ENCODE results near the gene SLC46A3. TPM values are rescaled to one million over a fixed set of nuclear protein-coding genes. Genes with fewer than 3 reads are reported as not detected.
"Not testable (repeated sequence)": the region's sequence is repeated elsewhere in the genome, so short reads cannot be mapped to it uniquely, and the experiment has no call there.

SLC46A3 gene
- polyA plus RNA-seq, 1 experiment = 5.9 TPM

DNA sequence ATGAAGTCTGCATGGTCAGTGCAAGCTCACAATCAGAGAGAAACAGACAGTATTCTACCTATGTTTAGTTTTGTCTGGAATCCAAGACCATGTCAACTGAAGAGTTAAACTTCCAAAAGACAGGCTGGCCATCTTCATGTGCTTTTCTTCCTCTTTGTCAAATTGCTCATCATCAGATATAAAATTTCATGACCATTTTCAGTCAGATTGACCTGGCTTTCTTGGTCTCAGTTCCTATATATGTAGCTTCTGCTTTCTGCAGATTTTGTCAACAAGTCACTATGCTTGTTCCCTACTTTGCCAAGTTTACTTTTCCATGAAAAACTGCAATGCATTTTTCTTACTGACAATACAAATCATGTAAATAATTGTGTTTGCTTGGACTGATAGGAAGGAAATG is 13.9 kb downstream of the SLC46A3 start:
- CTCF ChIA-PET = interaction anchor here (2.0 kb wide), 2 partner anchors 11 to 25 kb away, joined by 6 to 8 read pairs; no protein-coding TSS in a partner anchor
- Histone ChIP-seq H3K36me3 (ENCODE audit: control insufficient read depth, insufficient read depth, low read length) (no peaks in the 10 kb centered on the region), H3K4me3 (ENCODE audit: low read depth, low read length) (no peak overlapping the region), H3K27me3 (ENCODE audit: control insufficient read depth, insufficient read depth, low read length) (no peaks in the 10 kb centered on the region)
- TF ChIP-seq, protein P1, sequence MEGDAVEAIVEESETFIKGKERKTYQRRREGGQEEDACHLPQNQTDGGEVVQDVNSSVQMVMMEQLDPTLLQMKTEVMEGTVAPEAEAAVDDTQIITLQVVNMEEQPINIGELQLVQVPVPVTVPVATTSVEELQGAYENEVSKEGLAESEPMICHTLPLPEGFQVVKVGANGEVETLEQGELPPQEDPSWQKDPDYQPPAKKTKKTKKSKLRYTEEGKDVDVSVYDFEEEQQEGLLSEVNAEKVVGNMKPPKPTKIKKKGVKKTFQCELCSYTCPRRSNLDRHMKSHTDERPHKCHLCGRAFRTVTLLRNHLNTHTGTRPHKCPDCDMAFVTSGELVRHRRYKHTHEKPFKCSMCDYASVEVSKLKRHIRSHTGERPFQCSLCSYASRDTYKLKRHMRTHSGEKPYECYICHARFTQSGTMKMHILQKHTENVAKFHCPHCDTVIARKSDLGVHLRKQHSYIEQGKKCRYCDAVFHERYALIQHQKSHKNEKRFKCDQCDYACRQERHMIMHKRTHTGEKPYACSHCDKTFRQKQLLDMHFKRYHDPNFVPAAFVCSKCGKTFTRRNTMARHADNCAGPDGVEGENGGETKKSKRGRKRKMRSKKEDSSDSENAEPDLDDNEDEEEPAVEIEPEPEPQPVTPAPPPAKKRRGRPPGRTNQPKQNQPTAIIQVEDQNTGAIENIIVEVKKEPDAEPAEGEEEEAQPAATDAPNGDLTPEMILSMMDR (IDR thresholded peaks at IDR 0.05; ENCODE audit: insufficient read depth, low read depth, low read length) = no peak
- POLR2A ChIA-PET = no interaction called here
- no peak for DNase-seq (ENCODE audit: low read depth)

DNA sequence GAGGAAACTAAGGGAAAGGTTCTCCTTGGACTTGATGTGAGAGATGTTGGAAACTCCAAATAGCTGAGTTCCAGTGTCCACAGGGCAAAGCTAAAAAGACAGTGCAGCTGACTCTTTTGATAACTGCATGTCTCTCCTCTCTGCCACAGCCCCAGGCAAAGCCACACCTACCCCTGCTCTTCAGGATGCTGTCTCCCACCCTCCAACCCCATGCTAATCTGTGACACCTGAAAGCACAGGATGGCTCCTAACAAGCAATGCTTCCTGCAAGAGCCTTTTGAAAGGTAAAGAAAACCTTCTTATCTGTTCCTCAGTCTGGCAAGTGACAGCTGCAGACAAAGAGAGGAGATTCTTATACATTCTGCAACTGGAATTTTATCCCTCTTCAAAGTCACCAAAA is 14.5 kb downstream of the SLC46A3 start:
- ChIA-PET CTCF (interaction anchor here (2.0 kb wide), 2 partner anchors 10 to 24 kb away, joined by 6 to 8 read pairs; no protein-coding TSS in a partner anchor), POLR2A (no interaction called here)
- no peak for DNase-seq (ENCODE audit: low read depth)
- H3K4me3 ChIP-seq (ENCODE audit: low read depth, low read length) = no peak overlapping the region
- H3K36me3 ChIP-seq (ENCODE audit: control insufficient read depth, insufficient read depth, low read length) = no peaks in the 10 kb centered on the region
- TF ChIP-seq, protein P1 (IDR thresholded peaks at IDR 0.05; ENCODE audit: insufficient read depth, low read depth, low read length) = no peak
- H3K27me3 ChIP-seq (ENCODE audit: control insufficient read depth, insufficient read depth, low read length) = no peaks in the 10 kb centered on the region

DNA sequence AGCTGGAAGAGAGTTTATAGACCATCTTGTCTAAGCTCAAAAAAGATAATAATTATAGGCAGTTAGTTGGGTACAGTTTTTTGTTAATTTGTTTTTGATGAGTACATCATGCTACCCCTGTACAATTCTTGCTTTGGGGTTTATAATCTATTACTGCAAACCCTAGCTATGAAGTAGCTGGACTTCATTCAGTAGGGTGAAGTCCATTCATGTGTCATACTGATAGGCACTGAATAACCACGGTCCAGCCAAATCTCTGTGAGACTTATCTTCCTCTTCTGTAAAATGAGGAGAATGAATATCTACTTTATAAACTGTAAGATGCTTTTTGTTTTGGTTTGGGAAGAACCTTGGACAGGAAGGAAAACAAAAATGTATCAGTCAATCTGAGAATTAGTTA is 19.5 kb downstream of the SLC46A3 start:
- CTCF ChIA-PET = interaction anchor here (2.0 kb wide), 1 partner anchor 98 kb away, joined by 5 read pairs; no protein-coding TSS in a partner anchor
- Histone ChIP-seq H3K27me3 (ENCODE audit: control insufficient read depth, insufficient read depth, low read length) (no peaks in the 10 kb centered on the region), H3K4me3 (ENCODE audit: low read depth, low read length) (no peak overlapping the region), H3K36me3 (ENCODE audit: control insufficient read depth, insufficient read depth, low read length) (no peaks in the 10 kb centered on the region)
- no peak for DNase-seq (ENCODE audit: low read depth)
- POLR2A ChIA-PET = no interaction called here
- TF ChIP-seq, protein P1 (IDR thresholded peaks at IDR 0.05; ENCODE audit: insufficient read depth, low read depth, low read length) = no peak

DNA sequence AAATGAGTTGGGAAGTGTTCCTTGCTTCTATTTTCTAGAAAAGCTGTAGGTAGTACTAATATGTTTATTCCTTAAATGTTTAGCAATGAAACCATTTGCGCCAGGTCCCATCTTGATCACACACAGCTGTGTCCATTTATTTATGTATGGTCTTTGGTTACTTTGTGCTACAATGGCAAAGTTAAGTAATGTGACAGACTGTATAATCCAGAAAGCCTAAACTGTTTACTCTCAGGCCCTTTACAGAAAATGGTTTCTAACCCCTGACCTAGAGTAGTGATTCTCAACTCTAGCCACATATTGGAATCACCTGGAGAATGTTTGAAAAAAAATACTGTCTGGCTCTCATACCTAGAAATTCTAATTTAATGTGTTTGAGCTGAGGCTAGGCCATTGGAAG is 21.3 kb downstream of the SLC46A3 start:
- Histone ChIP-seq H3K27me3 (ENCODE audit: control insufficient read depth, insufficient read depth, low read length) (no peaks in the 10 kb centered on the region), H3K4me3 (ENCODE audit: low read depth, low read length) (no peak overlapping the region), H3K36me3 (ENCODE audit: control insufficient read depth, insufficient read depth, low read length) (no peaks in the 10 kb centered on the region)
- POLR2A ChIA-PET = no interaction called here
- TF ChIP-seq, protein P1 (IDR thresholded peaks at IDR 0.05; ENCODE audit: insufficient read depth, low read depth, low read length) = no peak
- no peak for DNase-seq (ENCODE audit: low read depth)
- CTCF ChIA-PET = interaction anchor here (1.1 to 2.0 kb wide), 2 partner anchors 17 to 99 kb away, joined by 4 to 5 read pairs; no protein-coding TSS in a partner anchor

DNA sequence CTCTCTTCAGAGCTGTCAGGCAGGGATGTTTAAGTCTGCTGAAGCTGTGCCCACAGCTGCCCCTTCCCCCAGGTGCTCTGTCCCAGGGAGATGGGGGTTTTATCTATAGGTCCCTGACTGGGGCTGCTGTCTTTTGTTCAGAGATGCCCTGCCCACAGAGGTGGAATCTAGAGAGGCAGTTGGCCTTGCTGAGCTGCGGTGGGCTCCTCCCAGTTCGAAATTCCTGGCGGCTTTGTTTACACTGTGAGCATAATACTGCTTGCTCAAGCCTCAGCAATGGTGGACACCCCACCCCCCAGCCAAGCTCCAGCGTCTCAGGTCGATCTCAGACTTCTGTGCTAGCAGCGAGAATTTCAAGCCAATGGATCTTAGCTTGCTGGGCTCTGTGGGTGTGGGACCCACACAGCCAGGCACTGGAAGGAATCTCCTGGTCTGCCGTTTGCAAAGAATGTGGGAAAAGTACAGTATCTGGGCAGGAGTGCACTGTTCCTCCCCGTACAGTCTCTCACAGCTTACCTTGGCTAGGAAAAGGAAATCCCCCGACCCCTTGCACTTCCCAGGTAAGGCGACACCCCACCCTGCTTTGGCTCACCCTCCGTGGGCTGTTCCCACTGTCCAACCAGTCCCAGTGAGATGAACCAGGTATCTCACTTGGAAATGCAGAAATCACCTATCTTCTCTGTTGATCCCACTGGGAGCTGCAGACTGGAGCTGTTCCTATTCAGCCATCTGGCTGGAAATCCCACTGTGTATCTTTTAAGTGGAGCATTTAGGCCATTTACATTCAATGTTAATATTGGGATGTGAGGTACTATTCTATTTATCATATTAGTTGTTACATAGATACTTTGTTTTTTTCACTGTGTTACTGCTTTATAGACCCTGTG is 24.9 kb downstream of the SLC46A3 start:
- DNase-seq (ENCODE audit: low read depth); H3K27me3 ChIP-seq (ENCODE audit: control insufficient read depth, insufficient read depth, low read length); POLR2A ChIA-PET; H3K36me3 ChIP-seq (ENCODE audit: control insufficient read depth, insufficient read depth, low read length); H3K4me3 ChIP-seq (ENCODE audit: low read depth, low read length): not testable (repeated sequence)
- CTCF ChIA-PET = interaction anchor here (0.8 to 2.2 kb wide), 8 partner anchors 9 to 104 kb away, joined by 3 to 10 read pairs (median 4); partner anchors contain the start of gene SLC46A3

All from BJ (cell line).